GM21737 (cell line): ENCODE results near the gene KCNJ1.

ENCODE experiments used
- ATAC-seq: cut with Tn5 transposase; IDR thresholded peaks from one replicate; pipeline ENCODE4 v1.9.1; 2021; ENCODE audit warnings: mild to moderate bottlenecking, moderate library complexity; ENCODE audit not compliant: unreplicated experiment

Gene KCNJ1

GRCh38 chr11:128901653-128902514, 34.8 kb upstream of the KCNJ1 start:
- no peak for ATAC-seq

GRCh38 chr11:128900468-128900867, 33.4 kb upstream of the KCNJ1 start:
- no peak for ATAC-seq

- no peak for ATAC-seq
These were observed 31.7 kb upstream of the KCNJ1 start for GRCh38 chr11:128898580-128899344.

- no peak for ATAC-seq
These were observed 30.7 kb upstream of the KCNJ1 start for GRCh38 chr11:128897826-128898225.

GRCh38 chr11:128896356-128896755, 29.3 kb upstream of the KCNJ1 start:
- no peak for ATAC-seq

- no peak for ATAC-seq
These were observed 28.4 kb upstream of the KCNJ1 start for GRCh38 chr11:128895526-128895925.

GRCh38 chr11:128894685-128895084, 27.6 kb upstream of the KCNJ1 start:
- no peak for ATAC-seq

- no peak for ATAC-seq
These were observed 27.2 kb upstream of the KCNJ1 start for GRCh38 chr11:128894286-128894681.

DNA sequence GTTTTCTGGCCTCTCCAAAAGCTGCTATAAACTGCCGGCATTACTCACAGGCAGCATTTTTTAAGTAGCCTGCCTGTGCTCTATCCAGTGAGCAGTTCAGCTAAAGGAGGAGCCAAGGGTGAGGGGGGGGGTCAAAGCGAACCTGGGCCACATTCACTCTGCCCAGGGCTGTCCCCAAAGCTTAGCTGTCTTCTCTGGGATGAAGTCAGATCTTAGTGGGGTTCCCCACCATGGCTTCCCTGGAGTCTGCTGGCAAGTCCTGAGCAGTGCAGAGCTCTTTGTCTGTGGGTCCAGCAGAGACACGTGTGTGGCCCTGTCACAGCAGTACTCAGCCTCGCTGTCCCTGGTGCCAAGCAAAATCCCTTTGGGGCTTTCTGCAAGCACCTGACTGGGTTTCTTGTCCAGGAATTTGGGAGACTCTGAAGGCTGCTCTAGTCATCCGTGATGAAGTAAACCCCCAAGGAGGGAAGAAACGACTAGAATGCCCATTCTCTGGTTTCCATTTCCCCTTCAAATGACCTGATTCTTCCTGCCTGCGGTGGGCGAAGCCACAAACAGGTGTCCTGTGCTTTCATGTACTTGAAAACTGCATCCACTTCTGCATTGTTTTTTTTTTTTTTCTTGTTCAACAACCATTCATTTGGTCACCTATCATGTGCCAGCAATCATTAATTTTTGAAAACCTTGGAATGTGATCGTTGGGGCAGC, 26.6 kb upstream of the KCNJ1 start:
- ATAC-seq = no peak

DNA sequence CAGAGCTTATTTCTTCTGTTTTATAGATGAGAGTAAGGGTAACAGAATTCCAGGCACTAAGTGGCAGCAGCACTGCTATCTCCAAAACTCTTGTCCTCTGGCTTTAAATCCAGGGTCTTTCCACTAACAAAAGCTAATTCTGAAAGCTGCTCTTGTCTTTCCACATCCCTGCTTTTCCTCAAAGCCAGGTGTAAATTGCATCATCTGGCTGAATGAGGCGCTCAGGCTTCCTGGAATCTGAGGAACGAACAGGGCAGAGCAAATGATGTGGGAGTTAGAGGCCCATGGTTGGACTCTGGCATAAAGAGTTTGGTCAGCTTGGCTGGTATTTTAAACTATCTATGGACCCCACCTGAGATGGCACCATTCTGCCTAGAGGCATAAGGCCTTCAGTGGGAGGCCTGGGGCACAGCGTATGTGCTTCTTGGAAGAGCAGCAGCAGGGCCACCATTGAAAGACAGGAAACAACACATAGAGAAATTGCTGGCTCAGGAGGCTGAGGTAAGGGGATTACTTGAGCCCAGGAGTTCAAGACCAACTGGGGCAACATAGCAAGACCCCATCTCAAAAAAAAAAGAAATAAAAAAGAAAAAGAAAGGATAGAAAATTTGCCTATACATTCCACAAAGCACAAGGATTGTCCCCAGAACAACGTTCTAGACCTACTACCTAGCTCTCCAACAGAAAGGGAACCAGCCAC, 25.9 kb upstream of the KCNJ1 start:
- no peak for ATAC-seq

DNA sequence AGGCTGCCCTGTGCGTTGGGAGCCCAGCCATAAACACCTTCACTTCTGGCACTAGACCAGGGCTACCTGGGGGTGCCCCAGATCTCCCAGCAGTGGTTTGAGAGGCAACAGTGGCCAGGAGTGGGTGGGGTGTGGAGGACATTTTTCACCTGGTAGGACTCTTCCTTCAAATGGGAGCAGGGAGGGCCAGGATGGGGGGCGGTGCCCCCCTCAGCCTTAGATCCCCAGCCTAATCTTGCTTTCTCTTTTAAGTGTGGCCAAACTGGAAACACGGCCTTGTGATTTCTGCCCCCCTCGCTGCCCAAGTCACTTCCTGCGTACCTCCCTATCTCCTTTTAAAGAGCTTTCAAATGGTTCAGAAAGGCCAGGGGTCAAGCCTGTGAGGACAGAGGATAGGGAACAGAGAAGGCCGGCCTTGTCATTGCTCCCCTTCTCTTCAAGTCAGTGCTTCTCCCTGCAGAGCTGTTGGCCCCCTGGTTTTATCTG, 24.9 kb upstream of the KCNJ1 start:
- no peak for ATAC-seq

DNA sequence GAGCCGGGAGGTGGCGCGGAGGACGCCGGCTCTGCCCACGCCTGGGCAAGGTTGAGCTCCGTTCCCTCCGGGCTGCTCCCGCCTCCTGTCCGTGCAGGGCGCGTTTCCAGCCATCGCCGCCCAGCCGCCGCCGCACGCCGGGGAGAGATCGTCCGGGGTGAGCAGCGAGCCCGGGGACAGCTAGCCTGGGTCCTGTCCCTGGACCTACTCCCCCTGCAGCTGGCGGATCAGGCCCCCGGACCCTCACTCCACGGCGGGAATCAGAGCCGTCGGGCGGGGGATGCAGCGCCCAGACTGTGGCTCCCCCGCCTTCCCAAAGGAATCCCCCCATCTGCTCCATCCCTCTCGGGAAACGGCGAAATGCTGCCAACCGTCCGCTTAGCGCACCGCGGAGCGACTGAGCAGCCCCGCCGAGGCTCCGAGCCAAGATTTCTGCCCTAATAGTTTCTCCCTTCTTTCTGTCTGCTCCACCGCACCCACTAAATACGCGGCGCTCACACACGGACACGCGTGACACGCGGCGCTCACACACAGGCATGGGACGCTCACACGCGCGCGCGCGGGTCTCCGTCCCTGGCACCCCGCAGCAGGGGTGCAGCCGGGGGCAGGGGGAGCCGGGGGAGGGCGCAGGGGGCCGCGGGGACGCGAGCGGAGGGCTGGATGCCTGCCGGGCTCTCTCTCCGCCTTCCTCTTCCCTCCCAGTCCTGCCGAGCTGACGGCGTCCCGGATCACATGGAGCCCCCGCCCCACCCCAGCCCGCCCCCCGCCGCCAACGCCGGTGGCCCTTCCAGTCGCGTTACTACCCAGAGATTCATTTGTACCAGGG, 23.7 kb upstream of the KCNJ1 start, which contains the start of gene KCNJ5:
KCNJ5 (plus strand) TSS at position 814 of the 826 bp plus-strand sequence. CDS start 19,918 bp downstream, outside the sequence.
- ATAC-seq = no peak

- no peak for ATAC-seq
These were observed 23.1 kb upstream of the KCNJ1 start for GRCh38 chr11:128890216-128890542.

DNA sequence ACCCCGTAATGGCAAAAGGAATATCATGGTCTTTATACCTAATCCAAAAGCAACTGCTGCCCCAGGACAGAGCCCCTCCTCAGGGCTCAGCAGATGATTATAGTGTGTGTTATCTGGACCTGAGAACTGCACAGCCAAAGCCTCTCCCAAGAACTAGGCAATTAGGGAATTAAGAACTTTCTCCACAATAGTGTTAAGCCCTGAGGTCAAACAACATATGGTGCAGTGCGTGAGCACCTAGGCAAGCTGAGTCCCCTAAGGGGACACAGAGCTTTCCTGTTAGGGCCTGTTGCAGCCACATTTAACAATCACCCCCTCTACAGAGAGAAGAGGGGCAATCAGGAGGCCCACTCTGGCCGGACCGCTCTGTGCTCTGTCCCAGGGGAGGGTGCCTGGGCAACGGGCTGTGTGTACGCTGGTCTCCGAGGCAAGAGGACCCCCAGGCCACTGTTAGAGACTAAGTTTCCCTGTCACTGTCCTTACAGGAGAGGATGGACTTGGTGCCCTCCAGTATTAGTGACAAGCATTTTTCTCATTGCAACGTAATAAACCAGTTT, 22.6 kb upstream of the KCNJ1 start:
- ATAC-seq = no peak

GRCh38 chr11:128888034-128888985, 21.2 kb upstream of the KCNJ1 start:
- ATAC-seq = no peak

DNA sequence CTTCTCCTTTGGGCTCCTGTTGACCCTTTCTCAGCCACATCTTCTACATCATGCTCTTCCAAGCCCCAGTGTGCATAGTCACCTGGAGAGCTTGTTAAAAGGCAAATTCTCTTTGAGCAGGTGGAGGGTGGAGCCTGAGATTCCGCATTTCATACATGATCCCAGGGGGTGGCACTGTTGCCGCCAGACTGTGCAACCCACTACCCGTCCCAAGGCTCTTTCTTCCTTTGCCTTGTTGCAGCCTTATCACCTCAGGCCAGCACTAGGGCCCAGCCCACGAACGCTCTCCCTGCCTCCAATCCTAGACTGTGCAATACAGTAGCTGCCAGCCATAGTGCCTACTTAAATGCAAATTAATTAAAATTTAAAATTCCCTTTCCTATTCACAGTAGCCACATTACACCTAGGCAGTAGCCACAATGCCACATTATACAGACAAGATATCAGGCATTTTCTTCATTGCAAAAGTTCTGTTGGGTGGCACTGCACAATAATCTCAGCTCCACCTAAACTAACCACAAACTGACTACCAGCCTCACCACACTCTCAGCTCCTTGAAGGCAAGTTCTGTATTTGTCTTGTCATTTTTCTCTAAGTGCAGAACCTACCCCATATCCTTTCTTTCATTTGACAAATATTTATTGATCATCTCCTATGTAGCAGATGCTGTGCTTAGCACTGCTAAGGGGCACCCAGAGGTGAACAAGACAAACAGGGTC, 19.5 kb upstream of the KCNJ1 start:
- no peak for ATAC-seq

- no peak for ATAC-seq
These were observed 17.7 kb upstream of the KCNJ1 start for GRCh38 chr11:128884703-128885338.
